HG02642 (cell line): Measurements from ENCODE around the gene PSMG3.
"Not testable (repeated sequence)": the region's sequence is repeated elsewhere in the genome, so short reads cannot be mapped to it uniquely, and the experiment has no call there.

Experiments
- ATAC-seq: cut with Tn5 transposase; IDR thresholded peaks from one replicate; pipeline ENCODE4 v1.9.1; 2021; ENCODE audit warnings: mild to moderate bottlenecking; ENCODE audit not compliant: unreplicated experiment, poor library complexity

Gene PSMG3

DNA sequence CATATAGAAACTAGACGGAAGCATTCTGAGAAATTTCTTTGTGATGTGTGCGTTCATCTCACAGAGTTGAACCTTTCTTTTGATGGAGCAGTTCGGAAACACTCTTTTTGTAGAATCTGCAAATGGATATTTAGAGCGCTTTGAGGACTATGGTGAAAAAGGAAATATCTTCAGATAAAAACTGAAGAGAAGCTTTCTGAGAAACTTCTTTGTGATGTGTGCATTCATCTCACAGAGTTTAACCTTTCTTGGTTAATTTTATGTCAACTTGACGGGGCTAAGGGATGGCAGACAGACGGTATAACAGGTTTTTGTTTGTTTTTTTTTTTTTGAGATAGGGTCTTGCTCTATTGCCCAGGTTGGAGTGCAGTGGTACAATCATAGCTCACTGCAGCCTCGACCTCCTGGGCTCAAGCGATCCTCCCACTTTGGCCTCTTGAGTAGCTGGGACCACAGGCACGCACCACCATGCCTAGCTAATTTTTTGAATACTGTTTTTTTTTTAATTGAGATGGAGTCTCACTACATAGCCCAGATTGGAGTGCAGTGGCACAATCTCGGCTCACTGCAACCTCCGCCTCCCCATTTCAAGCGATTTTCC, 50.4 kb downstream of the PSMG3 start:
- ATAC-seq, result not testable (repeated sequence)
